Endothelial cell of umbilical vein (primary cell): Measurements from ENCODE around the gene SLC11A1. TPM values are rescaled to one million over a fixed set of nuclear protein-coding genes. Genes with fewer than 3 reads are reported as not detected.

ENCODE experiments used
- BruUV-seq: library from RNA; stranded (reverse); fragments of 400-500 nt; replicated peaks from 2 replicates; lab custom pipeline; 2021; lab: Mats Ljungman, UMichigan
- CTCF ChIA-PET: fragments of 300-600, 350-600 bp; sonication (Branson Sonifier 250); formaldehyde crosslinking; loops from one replicate; lab custom pipeline; 2021; ENCODE audit warnings: antibody characterized with exemption, inconsistent platforms; lab: Charles Lee
- POLR2A ChIA-PET: fragments of 300-600, 350-600 bp; sonication (Branson Sonifier 250); formaldehyde crosslinking; loops from one replicate; lab custom pipeline; 2021; ENCODE audit warnings: antibody characterized with exemption, inconsistent platforms; lab: Charles Lee
- DNase-seq: peaks from one replicate; pipeline ENCODE4 v3.0.0-alpha.2; 2011; ENCODE audit warnings: low read depth, low spot score
- FAIRE-seq: peaks from 2 replicates; lab custom pipeline; 2011; peaks lifted over from hg19 to GRCh38; lab: Jason Lieb, UNC
- H2AFZ ChIP-seq: 2 replicates; pipeline ENCODE4 v1.6.0; 2012; ENCODE audit warnings: low read depth, low read length, control low read depth, inconsistent platforms
- H3K27ac ChIP-seq: 2 replicates; pipeline ENCODE4 v1.5.1; 2011; ENCODE audit warnings: low read depth, mild to moderate bottlenecking, control low read depth, low read length, moderate library complexity; ENCODE audit not compliant: insufficient read depth
- H3K27me3 ChIP-seq, 2 experiments: 2 replicates each; pipeline versions ENCODE4 v1.6.0 to v1.6.1; 2011; ENCODE audit warnings: low read length in 2 of 2, mixed read lengths in 1 of 2; ENCODE audit not compliant: control insufficient read depth in 2 of 2, insufficient read depth in 2 of 2
- H3K36me3 ChIP-seq, 2 experiments: 2 replicates in 1 of 2; 3 replicates in 1 of 2; pipeline ENCODE4 v1.5.1; 2011; ENCODE audit warnings: low read length in 2 of 2, mild to moderate bottlenecking in 1 of 2, moderate library complexity in 1 of 2; ENCODE audit not compliant: control insufficient read depth in 2 of 2, insufficient read depth in 2 of 2; ENCODE audit errors: extremely low read depth in 1 of 2
- H3K4me1 ChIP-seq: 3 replicates; pipeline ENCODE4 v1.5.1; 2011; ENCODE audit warnings: mild to moderate bottlenecking, low read length; ENCODE audit not compliant: control insufficient read depth, insufficient read depth; ENCODE audit errors: extremely low read depth
- H3K4me2 ChIP-seq: 2 replicates; pipeline ENCODE4 v1.6.1; 2011; ENCODE audit warnings: low read length, control low read depth, mixed read lengths; ENCODE audit not compliant: insufficient read depth
- H3K4me3 ChIP-seq, 3 experiments: fragments of 200-600 bp in 1 of 3; sonication (generic), shearing (Covaris generic) in 1 of 3; replicated peaks in 1 of 3; 2 replicates each; pipeline ENCODE4 v1.5.1; 2011 to 2016; ENCODE audit warnings: control low read depth in 3 of 3, low read length in 3 of 3, mild to moderate bottlenecking in 2 of 3, inconsistent platforms in 1 of 3, low read depth in 1 of 3, moderate library complexity in 1 of 3; ENCODE audit not compliant: insufficient read depth in 1 of 3
- H3K79me2 ChIP-seq: 2 replicates; pipeline ENCODE4 v1.6.0; 2012; ENCODE audit warnings: low read length, inconsistent platforms; ENCODE audit not compliant: control insufficient read depth, insufficient read depth
- H3K9ac ChIP-seq: replicated peaks from 2 replicates; pipeline ENCODE3; 2011; ENCODE audit warnings: low read length, control low read depth; ENCODE audit not compliant: insufficient read depth; ENCODE audit errors: extremely low read depth
- H3K9me1 ChIP-seq: replicated peaks from 3 replicates; pipeline ENCODE4 v1.6.0; 2011; ENCODE audit warnings: mild to moderate bottlenecking, low read length; ENCODE audit not compliant: control insufficient read depth, insufficient read depth; ENCODE audit errors: extremely low read depth
- H3K9me3 ChIP-seq: replicated peaks from 2 replicates; pipeline ENCODE4 v1.5.1; 2012; ENCODE audit warnings: low read length, inconsistent platforms; ENCODE audit not compliant: control insufficient read depth, insufficient read depth
- H4K20me1 ChIP-seq: replicated peaks from 2 replicates; pipeline ENCODE3; 2011; ENCODE audit warnings: mild to moderate bottlenecking, low read length; ENCODE audit not compliant: control insufficient read depth, insufficient read depth; ENCODE audit errors: extremely low read depth
- CTCF ChIP-seq, 2 donors: IDR thresholded peaks; 1 replicate in 1 of 2; 2 replicates in 1 of 2; pipeline ENCODE4 v1.5.1; 2011; ENCODE audit warnings: low read length in 2 of 2, mild to moderate bottlenecking in 2 of 2, moderate library complexity in 2 of 2, control low read depth in 1 of 2, inconsistent platforms in 1 of 2, low read depth in 1 of 2; ENCODE audit not compliant: insufficient read depth in 1 of 2; ENCODE audit errors: extremely low read depth in 1 of 2
- EZH2 ChIP-seq: IDR thresholded peaks from 2 replicates; pipeline ENCODE4 v1.6.1; 2012; ENCODE audit warnings: borderline replicate concordance, low read depth, mild to moderate bottlenecking, moderate library complexity, low read length, inconsistent platforms; ENCODE audit not compliant: severe bottlenecking
- FOS ChIP-seq: IDR thresholded peaks from 2 replicates; pipeline ENCODE4 v1.6.1; 2011; ENCODE audit warnings: mild to moderate bottlenecking, low read length, moderate library complexity, borderline replicate concordance; ENCODE audit not compliant: insufficient read depth
- GATA2 ChIP-seq: IDR thresholded peaks from 2 replicates; pipeline ENCODE4 v1.7.0; 2011; ENCODE audit warnings: low read depth, mild to moderate bottlenecking, moderate library complexity, mixed read lengths, low read length; ENCODE audit not compliant: insufficient read length, insufficient read depth
- JUN ChIP-seq: IDR thresholded peaks from 2 replicates; pipeline ENCODE4 v1.6.1; 2011; ENCODE audit warnings: borderline replicate concordance, low read depth; ENCODE audit not compliant: insufficient read length, insufficient read depth
- MYC ChIP-seq: IDR thresholded peaks from one replicate; pipeline ENCODE4 v1.6.1; 2011; ENCODE audit warnings: mild to moderate bottlenecking, low read depth, low read length
- POLR2A ChIP-seq: IDR thresholded peaks from 2 replicates; pipeline ENCODE4 v1.6.1; 2012; ENCODE audit warnings: low read depth, mild to moderate bottlenecking, control low read depth, low read length
- POLR2AphosphoS5 ChIP-seq: IDR thresholded peaks from 2 replicates; pipeline ENCODE4 v1.6.1; 2012; ENCODE audit warnings: low read depth, mild to moderate bottlenecking, control low read depth, low read length, moderate library complexity; ENCODE audit not compliant: insufficient read depth
- dilution Hi-C: fragments of 300-500 bp; cut with MboI; formaldehyde crosslinking; loops from one replicate; pipeline ENCODE4 v1.15.0; 2019; ENCODE audit warnings: low sequenced_read_pairs; ENCODE audit not compliant: extremely low pct_ligation_motif_present
- intact Hi-C: fragments of 100-400 bp; cut with micrococcal nuclease; formaldehyde crosslinking; loops from one replicate; pipeline ENCODE4 v1.10.0; 2022
- polyA plus RNA-seq, 4 experiments: library from polyadenylated mRNA; depleted of rRNA in 3 of 4; stranded (reverse) in 3 of 4; unstranded in 1 of 4; fragments of >200 nt; gene quantifications; 2 replicates each; pipeline versions ENCODE4 v1.2.1 to v1.2.3, GENCODE V29; 2011 to 2012; ENCODE audit warnings: missing spikeins in 1 of 4
- total RNA-seq: library from RNA; stranded (reverse); gene quantifications from 2 replicates; pipeline ENCODE4 v1.2.3, GENCODE V29; 2021
- TF ChIP-seq, protein P1 (sequence below): IDR thresholded peaks from 2 replicates; pipeline ENCODE4 v1.6.1; 2011; ENCODE audit not compliant: insufficient read depth, insufficient read length

Gene SLC11A1
- total and polyA plus RNA-seq, 2 donors (not counting 3 experiments of a cell fraction or from before 2014, with no cell fraction given) = 0.03 TPM; not detected in 1

GRCh38 chr2:218378053-218378452 lies 4.0 kb upstream of the SLC11A1 start:
- Histone ChIP-seq H3K4me1 (no peaks in the 10 kb centered on the region), H3K9me1 (no peaks in the 10 kb centered on the region), H3K9ac (no peak overlapping the region), H3K36me3 (no peaks in the 10 kb centered on the region), H3K4me3 (no peak overlapping the region), H2AFZ (no peak overlapping the region), H3K27me3 (peaks cover 2 to 7% of the 10 kb centered on the region in 2 experiments), H3K27ac (no peak overlapping the region), H3K9me3 (no peaks in the 10 kb centered on the region), H4K20me1 (no peaks in the 10 kb centered on the region), H3K4me2 (no peak overlapping the region), H3K79me2 (no peaks in the 10 kb centered on the region)
- no TSS peak for BruUV-seq
- CTCF ChIA-PET = interaction anchor here (1.6 to 2.5 kb wide), 2 partner anchors 17 to 18 kb away, joined by 3 to 7 read pairs; no protein-coding TSS in a partner anchor
- no peak for DNase-seq
- no peak for FAIRE-seq
- POLR2A ChIA-PET = no interaction called here
- TF ChIP-seq POLR2AphosphoS5 (no peak), JUN (no peak), CTCF (IDR thresholded peaks at IDR 0.05; ENCODE audit: extremely low read depth in 1 of 2, insufficient read depth in 1 of 2, low read depth in 1 of 2, low read length in 2 of 2) (no peak), FOS (no peak), GATA2 (no peak), MYC (no peak), EZH2 (no peak), POLR2A (no peak)
- TF ChIP-seq, protein P1, sequence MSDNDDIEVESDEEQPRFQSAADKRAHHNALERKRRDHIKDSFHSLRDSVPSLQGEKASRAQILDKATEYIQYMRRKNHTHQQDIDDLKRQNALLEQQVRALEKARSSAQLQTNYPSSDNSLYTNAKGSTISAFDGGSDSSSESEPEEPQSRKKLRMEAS = no peak
- intact Hi-C loops = no loop called here
- dilution Hi-C loops = no loop called here
